CMK (cell line): Measurements from ENCODE around the gene GARIN5B.
"Not testable (repeated sequence)": the region's sequence is repeated elsewhere in the genome, so short reads cannot be mapped to it uniquely, and the experiment has no call there.

Experiments
- DNase-seq: peaks from one replicate; pipeline ENCODE4 v3.0.0-alpha.2; 2010; ENCODE audit warnings: low read depth

Gene GARIN5B

GRCh38 chr19:55348317-55349034 is 14.6 kb downstream of the GARIN5B start:
- no peak for DNase-seq

- no peak for DNase-seq
Measured at GRCh38 chr19:55347442-55348009, 15.5 kb downstream of the GARIN5B start.

DNA sequence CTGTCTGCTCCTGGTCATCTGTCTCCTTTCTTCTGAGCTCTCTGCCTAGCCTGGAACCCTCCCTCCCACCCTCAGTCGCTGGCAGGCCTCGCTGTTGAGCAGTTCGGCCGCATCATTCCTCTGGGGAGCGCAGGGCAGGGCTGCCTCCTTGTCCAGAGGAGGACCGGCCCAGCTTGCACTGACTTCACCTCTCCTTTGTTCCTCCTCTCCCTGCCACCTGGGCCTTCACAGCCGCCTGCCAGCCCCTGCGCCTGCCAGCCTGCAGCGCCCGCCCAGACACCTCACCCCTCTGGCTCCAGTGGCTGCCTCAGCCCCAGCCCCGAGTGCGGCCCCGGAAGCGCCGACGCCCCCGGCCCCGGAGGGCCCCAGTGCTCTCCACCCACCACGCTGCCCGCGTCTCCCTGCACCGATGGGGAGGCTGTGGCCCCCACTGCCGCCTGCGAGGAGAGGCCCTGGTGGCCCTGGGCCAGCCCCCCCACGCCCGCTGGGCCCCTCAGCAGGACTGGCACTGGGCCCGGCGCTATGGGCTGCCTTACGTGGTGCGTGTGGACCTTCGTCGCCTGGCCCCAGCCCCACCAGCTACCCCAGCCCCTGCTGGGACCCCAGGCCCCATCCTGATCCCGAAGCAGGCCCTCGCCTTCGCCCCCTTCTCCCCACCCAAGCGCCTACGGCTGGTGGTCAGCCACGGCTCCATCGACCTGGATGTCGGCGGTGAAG is 16.2 kb downstream of the GARIN5B start:
- DNase-seq: no peak

- DNase-seq: no peak
Measured at GRCh38 chr19:55345818-55346724, 17.0 kb downstream of the GARIN5B start.

GRCh38 chr19:55345101-55345817 is 17.8 kb downstream of the GARIN5B start:
- no peak for DNase-seq

DNA sequence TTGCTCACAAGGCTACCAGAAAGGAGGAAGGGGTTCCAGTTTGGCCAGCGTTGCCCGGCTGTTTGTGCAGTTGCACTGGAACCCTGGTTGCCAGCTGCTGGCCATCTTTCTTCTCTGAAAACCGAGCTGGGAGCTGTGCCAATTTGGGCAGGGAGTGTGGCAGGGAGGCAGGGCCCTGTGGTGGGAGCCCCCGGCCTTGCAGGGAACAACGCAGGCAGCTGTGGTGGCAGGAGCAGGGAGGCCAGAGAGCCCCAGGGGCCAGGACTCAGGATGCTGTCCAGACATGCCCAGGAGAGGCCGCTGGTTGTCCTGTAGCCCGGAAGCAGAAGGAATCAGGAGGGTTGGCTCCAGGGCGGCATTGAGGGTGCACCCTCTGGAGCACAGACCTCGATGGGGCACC is 18.6 kb downstream of the GARIN5B start:
- DNase-seq: no peak

- DNase-seq: no peak
Measured at GRCh38 chr19:55341595-55342531, 21.2 kb downstream of the GARIN5B start.

DNA sequence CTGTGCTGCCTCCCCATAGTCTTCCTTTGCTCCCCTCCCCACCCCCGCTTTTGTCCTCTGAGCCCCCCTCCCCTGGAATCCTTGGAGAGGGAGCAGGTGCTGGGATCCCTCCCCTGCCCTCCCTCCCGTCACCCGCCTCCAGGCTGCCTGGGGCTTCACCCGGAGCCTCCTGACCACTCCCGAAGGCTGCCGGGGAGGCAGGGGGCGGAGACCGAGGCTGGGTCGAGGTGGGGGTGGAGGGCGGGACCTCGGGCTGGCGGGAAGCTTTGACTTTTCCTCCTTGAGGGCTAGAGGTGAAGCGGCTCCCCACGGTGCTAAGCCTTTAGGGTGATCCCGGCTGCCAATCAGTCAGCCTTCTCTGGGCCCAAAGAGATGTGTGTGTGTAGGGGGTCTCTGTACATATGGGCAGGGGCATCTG is 21.9 kb downstream of the GARIN5B start:
- peak; percentile 68 for DNase-seq

- peak; percentile 22 for DNase-seq
Measured at GRCh38 chr19:55340784-55341147, 22.3 kb downstream of the GARIN5B start.

GRCh38 chr19:55339889-55340783 is 22.9 kb downstream of the GARIN5B start:
- peak; percentile 44 for DNase-seq

GRCh38 chr19:55339105-55339888 is 23.8 kb downstream of the GARIN5B start, which contains the start of gene KMT5C:
TSS of gene KMT5C (plus strand) at chr19:55339876. CDS start at chr19:55341937, 2,061 bp downstream.
- DNase-seq: peak; percentile 100

DNA sequence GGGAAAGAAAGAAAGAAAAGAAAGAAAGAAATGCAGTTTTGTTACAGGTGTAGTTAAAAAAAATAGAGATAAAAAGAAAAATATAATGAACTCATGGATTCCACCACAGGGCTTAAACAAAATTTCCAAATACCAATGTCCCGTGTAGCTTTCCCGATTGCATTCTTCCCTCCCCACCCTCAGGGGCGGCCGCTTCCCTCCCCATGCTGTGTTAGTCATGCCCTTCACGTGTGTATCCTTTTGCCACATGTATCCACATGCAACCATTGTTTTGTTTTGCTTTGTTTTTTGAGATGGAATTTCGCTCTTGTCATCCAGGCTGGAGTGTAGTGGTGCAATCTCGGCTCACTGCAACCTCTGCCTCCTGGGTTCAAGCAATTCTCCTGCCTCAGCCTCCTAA is 27.0 kb downstream of the GARIN5B start:
- DNase-seq: no peak

GRCh38 chr19:55333870-55334269 is 29.2 kb downstream of the GARIN5B start:
- no peak for DNase-seq

GRCh38 chr19:55329791-55330190 is 33.3 kb downstream of the GARIN5B start:
- DNase-seq: not testable (repeated sequence)

DNA sequence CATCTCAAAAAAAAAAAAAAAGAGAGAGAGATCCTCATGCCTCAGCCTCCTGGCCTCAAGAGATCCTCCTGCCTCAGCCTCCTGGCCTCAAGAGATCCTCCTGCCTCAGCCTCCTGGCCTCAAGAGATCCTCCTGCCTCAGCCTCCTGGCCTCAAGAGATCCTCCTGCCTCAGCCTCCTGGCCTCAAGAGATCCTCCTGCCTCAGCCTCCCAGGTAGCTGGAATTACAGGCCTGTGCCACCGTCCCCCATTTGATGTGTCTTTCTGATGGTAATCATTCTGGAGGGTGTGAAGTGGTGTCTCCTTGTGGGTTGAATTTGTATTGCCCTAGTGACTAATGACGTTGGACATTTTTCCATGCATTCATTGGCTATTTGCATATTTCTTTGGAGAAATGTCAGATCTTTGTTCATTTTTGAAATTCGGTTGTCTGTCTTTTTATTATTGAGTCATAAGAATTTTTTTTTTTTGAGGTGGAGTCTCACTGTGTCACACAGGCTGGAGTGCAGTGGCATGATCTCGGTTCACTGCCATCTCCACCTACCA is 34.2 kb downstream of the GARIN5B start:
- not testable (repeated sequence) for DNase-seq

GRCh38 chr19:55325172-55325571 is 37.9 kb downstream of the GARIN5B start, which contains the start of gene TMEM150B:
TSS of gene TMEM150B (minus strand) at chr19:55325341. CDS start at chr19:55321036, 4,305 bp downstream.
- no peak for DNase-seq

GRCh38 chr19:55324662-55325061 is 38.4 kb downstream of the GARIN5B start:
- DNase-seq: no peak
